Hepatocyte (in vitro differentiated cells): Measurements from ENCODE around the gene ATP5F1E. TPM values are rescaled to one million over a fixed set of nuclear protein-coding genes. Genes with fewer than 3 reads are reported as not detected.

Experiments used
- DNase-seq: peaks from one replicate; pipeline ENCODE4 v3.0.0-alpha.2; 2016; ENCODE audit warnings: low spot score
- H2AFZ ChIP-seq: fragments of 200-600 bp; sonication (generic); 2 replicates; pipeline ENCODE4 v1.6.0; 2016; ENCODE audit warnings: antibody characterized with exemption, mild to moderate bottlenecking
- H3K27ac ChIP-seq: fragments of 200-600 bp; sonication (generic); 2 replicates; pipeline ENCODE4 v1.5.1; 2016; ENCODE audit warnings: mild to moderate bottlenecking
- H3K27me3 ChIP-seq: fragments of 200-600 bp; sonication (generic); 2 replicates; pipeline ENCODE4 v1.6.1; 2016
- H3K36me3 ChIP-seq: fragments of 200-600 bp; sonication (generic); replicated peaks from 2 replicates; pipeline ENCODE4 v1.5.1; 2016; ENCODE audit warnings: low read depth; ENCODE audit not compliant: insufficient read depth
- H3K4me1 ChIP-seq: fragments of 200-600 bp; sonication (generic); 2 replicates; pipeline ENCODE4 v1.5.1; 2016; ENCODE audit warnings: mild to moderate bottlenecking, moderate library complexity; ENCODE audit not compliant: insufficient read depth
- H3K4me2 ChIP-seq: fragments of 200-600 bp; sonication (generic); 2 replicates; pipeline ENCODE4 v1.6.0; 2016
- H3K4me3 ChIP-seq: fragments of 200-600 bp; sonication (generic); 2 replicates; pipeline ENCODE4 v1.5.1; 2016; ENCODE audit warnings: mild to moderate bottlenecking
- H3K79me2 ChIP-seq: fragments of 200-600 bp; sonication (generic); 2 replicates; pipeline ENCODE4 v1.6.0; 2017; ENCODE audit warnings: mild to moderate bottlenecking
- H3K9me2 ChIP-seq: fragments of 200-600 bp; sonication (generic); replicated peaks from 2 replicates; pipeline ENCODE4 v1.6.0; 2017; ENCODE audit warnings: mild to moderate bottlenecking; ENCODE audit not compliant: insufficient read depth
- H3K9me3 ChIP-seq: fragments of 200-600 bp; sonication (generic); 2 replicates; pipeline ENCODE4 v1.5.1; 2016; ENCODE audit warnings: low read depth, mild to moderate bottlenecking
- H4K20me1 ChIP-seq: fragments of 200-600 bp; sonication (generic); 2 replicates; pipeline ENCODE4 v1.6.0; 2016; ENCODE audit warnings: mild to moderate bottlenecking; ENCODE audit not compliant: insufficient read depth, poor library complexity, severe bottlenecking
- EZH2 ChIP-seq: fragments of 200-600 bp; sonication (generic); IDR thresholded peaks from 2 replicates; pipeline ENCODE4 v1.6.1; 2016; ENCODE audit warnings: antibody characterized with exemption, mild to moderate bottlenecking, borderline replicate concordance
- EZH2phosphoT487 ChIP-seq: fragments of 200-600 bp; sonication (generic); IDR thresholded peaks from one replicate; pipeline ENCODE4 v1.6.1; 2018; ENCODE audit warnings: antibody characterized with exemption, mild to moderate bottlenecking, low read depth, moderate library complexity; ENCODE audit not compliant: unreplicated experiment, severe bottlenecking
- WGBS: methylation state at CpG from one replicate; pipeline ENCODE4 v1.1.6; 2016; ENCODE audit warnings: low lambda C conversion rate; ENCODE audit errors: missing lambda C conversion rate; 5-methylcytosine and 5-hydroxymethylcytosine counted together
- polyA plus RNA-seq: library from polyadenylated mRNA; unstranded; fragments of >200 nt; fragmentation: Nextera tagmentation; extraction: Ambion mirVana; gene quantifications from 2 replicates; pipeline ENCODE4 v1.2.1, GENCODE V29; 2016
- total RNA-seq: library from RNA; depleted of rRNA; stranded (reverse); fragments of >200 nt; gene quantifications from 2 replicates; pipeline ENCODE4 v1.2.3, GENCODE V29; 2014
- TF ChIP-seq, protein P1 (sequence below): fragments of 200-600 bp; sonication (generic); IDR thresholded peaks from 2 replicates; pipeline ENCODE4 v1.5.1; 2016; ENCODE audit warnings: antibody characterized with exemption, mild to moderate bottlenecking; ENCODE audit not compliant: poor library complexity

The ATP5F1E gene
- total and polyA plus RNA-seq, 2 experiments from 2014 or later, result 32.9 to 227 TPM

DNA sequence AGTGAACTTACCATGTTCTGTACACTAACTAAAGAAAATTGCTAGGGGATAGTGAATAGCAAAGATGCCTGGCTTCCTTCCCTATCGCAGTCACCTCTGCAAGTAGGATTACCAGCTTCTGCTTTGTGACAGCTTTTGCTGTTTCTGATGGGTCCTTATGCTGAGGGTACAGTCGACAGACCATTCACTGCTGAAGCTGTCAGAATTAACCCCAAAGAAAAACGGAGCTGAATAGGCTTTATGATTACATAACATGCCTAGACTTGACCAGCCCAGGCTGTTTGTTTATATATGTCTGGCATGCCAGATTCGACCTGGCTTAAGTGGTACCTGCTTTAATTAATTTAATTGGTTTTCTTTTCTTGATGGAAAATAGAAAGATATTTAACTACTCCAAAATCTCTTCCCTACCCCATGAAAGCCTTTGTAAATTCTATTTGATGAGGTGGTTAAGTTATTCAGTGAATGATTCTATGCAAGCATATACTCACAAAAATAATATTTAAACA is 32.1 kb upstream of the ATP5F1E start:
- Histone ChIP-seq H3K79me2 (no peaks in the 10 kb centered on the region), H3K9me3 (no peaks in the 10 kb centered on the region), H2AFZ (no peak overlapping the region), H3K4me2 (peak overlapping the region; percentile 44), H3K4me3 (no peak overlapping the region), H3K4me1 (no peaks in the 10 kb centered on the region), H4K20me1 (no peaks in the 10 kb centered on the region), H3K9me2 (no peaks in the 10 kb centered on the region), H3K27me3 (no peaks in the 10 kb centered on the region), H3K27ac (no peak overlapping the region), H3K36me3 (no peaks in the 10 kb centered on the region)
- no peak for DNase-seq
- 43% methylated on average over 4 of the region's 4 CpGs for WGBS
- TF ChIP-seq, protein P1, sequence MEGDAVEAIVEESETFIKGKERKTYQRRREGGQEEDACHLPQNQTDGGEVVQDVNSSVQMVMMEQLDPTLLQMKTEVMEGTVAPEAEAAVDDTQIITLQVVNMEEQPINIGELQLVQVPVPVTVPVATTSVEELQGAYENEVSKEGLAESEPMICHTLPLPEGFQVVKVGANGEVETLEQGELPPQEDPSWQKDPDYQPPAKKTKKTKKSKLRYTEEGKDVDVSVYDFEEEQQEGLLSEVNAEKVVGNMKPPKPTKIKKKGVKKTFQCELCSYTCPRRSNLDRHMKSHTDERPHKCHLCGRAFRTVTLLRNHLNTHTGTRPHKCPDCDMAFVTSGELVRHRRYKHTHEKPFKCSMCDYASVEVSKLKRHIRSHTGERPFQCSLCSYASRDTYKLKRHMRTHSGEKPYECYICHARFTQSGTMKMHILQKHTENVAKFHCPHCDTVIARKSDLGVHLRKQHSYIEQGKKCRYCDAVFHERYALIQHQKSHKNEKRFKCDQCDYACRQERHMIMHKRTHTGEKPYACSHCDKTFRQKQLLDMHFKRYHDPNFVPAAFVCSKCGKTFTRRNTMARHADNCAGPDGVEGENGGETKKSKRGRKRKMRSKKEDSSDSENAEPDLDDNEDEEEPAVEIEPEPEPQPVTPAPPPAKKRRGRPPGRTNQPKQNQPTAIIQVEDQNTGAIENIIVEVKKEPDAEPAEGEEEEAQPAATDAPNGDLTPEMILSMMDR, result no peak
- no peak for TF ChIP-seq EZH2
- no peak for TF ChIP-seq EZH2phosphoT487

DNA sequence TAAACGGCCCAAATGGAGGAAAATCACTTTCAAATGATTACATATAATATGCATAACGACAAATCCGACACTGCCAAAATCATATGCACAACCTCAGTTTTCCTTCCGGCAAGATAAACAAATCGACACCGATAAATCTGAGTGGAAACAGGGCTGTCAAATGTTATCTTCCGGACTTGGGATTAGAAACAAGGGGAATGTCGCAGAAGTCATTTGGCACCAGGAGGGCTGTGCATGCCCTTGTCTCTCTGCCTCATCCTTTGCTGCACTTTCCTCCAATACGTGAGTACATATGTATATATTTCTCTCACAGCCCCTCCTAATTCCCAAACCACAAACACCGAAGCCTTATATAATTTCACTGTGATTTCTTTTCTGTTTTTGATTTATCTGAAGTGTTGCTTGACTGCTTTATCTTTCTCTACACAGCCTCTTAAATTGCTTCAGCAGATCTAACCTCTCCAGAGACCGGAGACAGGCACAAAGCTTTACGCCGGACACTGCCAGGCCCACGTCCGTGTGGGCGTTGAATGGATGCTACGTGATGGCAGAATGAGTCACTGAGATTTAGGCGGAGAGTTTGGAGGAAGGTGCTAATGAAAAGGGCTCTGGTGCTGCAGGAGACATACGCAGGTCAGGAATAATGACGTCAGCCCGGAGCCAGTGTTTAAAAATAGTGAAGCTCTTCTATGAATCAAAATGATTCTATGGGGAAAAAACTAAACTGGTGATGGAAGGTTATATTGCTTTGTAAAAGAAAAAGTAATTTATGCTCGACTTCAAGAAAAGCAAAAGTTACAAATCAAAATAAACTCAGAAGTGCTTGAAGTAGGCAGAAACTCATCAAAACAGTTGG is 31.5 kb upstream of the ATP5F1E start:
- Histone ChIP-seq H3K79me2 (no peaks in the 10 kb centered on the region), H4K20me1 (no peaks in the 10 kb centered on the region), H3K4me2 (peak overlapping the region; percentile 44), H3K27me3 (no peaks in the 10 kb centered on the region), H3K36me3 (no peaks in the 10 kb centered on the region), H3K4me3 (no peak overlapping the region), H3K9me3 (no peaks in the 10 kb centered on the region), H3K4me1 (no peaks in the 10 kb centered on the region), H3K9me2 (no peaks in the 10 kb centered on the region), H3K27ac (no peak overlapping the region), H2AFZ (no peak overlapping the region)
- TF ChIP-seq, protein P1, result no peak
- TF ChIP-seq EZH2phosphoT487 (no peak), EZH2 (no peak)
- peak; percentile 57 for DNase-seq
- WGBS, result 40% methylated on average over 22 of the region's 22 CpGs

DNA sequence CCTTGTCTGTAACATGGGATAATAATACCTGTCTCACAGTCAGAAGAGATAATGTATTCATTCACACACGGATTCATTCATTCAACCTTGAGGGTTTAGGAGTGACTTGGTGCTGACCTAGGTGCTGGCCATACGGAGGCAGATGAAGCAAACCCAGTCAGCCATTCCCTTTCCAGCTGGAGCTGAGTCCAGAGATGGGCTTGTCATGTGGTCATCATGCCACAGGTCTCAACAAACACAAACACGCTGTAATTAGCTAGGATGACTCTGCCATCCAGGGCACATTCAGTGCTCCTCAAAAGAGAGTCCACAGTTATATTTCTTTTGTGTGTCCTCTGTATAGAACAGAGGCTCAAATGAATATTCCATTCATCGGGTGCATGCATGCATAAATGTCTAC is 29.9 kb upstream of the ATP5F1E start:
- H3K9me3 ChIP-seq, result no peaks in the 10 kb centered on the region
- H3K4me1 ChIP-seq, result no peaks in the 10 kb centered on the region
- no peaks in the 10 kb centered on the region for H3K9me2 ChIP-seq
- H3K27me3 ChIP-seq, result no peaks in the 10 kb centered on the region
- no peak overlapping the region for H3K4me2 ChIP-seq
- H3K27ac ChIP-seq, result no peak overlapping the region
- no peaks in the 10 kb centered on the region for H4K20me1 ChIP-seq
- no peak for DNase-seq
- no peak overlapping the region for H3K4me3 ChIP-seq
- H2AFZ ChIP-seq, result no peak overlapping the region
- TF ChIP-seq, protein P1, result no peak
- TF ChIP-seq EZH2phosphoT487, result no peak
- TF ChIP-seq EZH2, result no peak
- WGBS, result 74% methylated on average over 4 of the region's 4 CpGs
- H3K36me3 ChIP-seq, result no peaks in the 10 kb centered on the region
- no peaks in the 10 kb centered on the region for H3K79me2 ChIP-seq
